Fibroblast of lung (primary cell): ENCODE results near the gene ABHD6. TPM values are rescaled to one million over a fixed set of nuclear protein-coding genes. Genes with fewer than 3 reads are reported as not detected.

Experiments
- DNase-seq, 2 donors: peaks; one replicate each; pipeline versions ENCODE4 v3.0.0 to v3.0.0-alpha.2; 2010; ENCODE audit warnings: low read depth in 2 of 2
- H2AFZ ChIP-seq: 2 replicates; pipeline ENCODE4 v1.5.1; 2012; ENCODE audit warnings: low read length, control low read depth, inconsistent platforms
- H3K27ac ChIP-seq: 2 replicates; pipeline ENCODE4 v1.5.1; 2011; ENCODE audit warnings: low read length, control low read depth; ENCODE audit not compliant: insufficient read depth
- H3K27me3 ChIP-seq: 2 replicates; pipeline ENCODE4 v1.5.1; 2011; ENCODE audit warnings: mild to moderate bottlenecking, low read length; ENCODE audit not compliant: control insufficient read depth, insufficient read depth
- H3K36me3 ChIP-seq: 2 replicates; pipeline ENCODE4 v1.5.1; 2011; ENCODE audit warnings: low read length; ENCODE audit not compliant: control insufficient read depth, insufficient read depth
- H3K4me1 ChIP-seq: 2 replicates; pipeline ENCODE4 v1.5.1; 2011; ENCODE audit warnings: low read length; ENCODE audit not compliant: control insufficient read depth, insufficient read depth; ENCODE audit errors: extremely low read depth
- H3K4me2 ChIP-seq: 2 replicates; pipeline ENCODE4 v1.5.1; 2011; ENCODE audit warnings: low read length, control low read depth; ENCODE audit not compliant: insufficient read depth; ENCODE audit errors: extremely low read depth
- H3K4me3 ChIP-seq, 4 experiments: fragments of 200-600 bp in 1 of 4; sonication (generic) in 1 of 4; replicated peaks in 1 of 4; 2 replicates each; pipeline ENCODE4 v1.5.1; 2011 to 2016; ENCODE audit warnings: low read length in 4 of 4, low read depth in 3 of 4, mild to moderate bottlenecking in 3 of 4, control low read depth in 2 of 4, inconsistent platforms in 1 of 4, mixed read lengths in 1 of 4; ENCODE audit not compliant: insufficient read depth in 1 of 4; ENCODE audit errors: control extremely low read depth in 1 of 4
- H3K79me2 ChIP-seq: 2 replicates; pipeline ENCODE4 v1.5.1; 2012; ENCODE audit warnings: mild to moderate bottlenecking, low read length, inconsistent platforms; ENCODE audit not compliant: control insufficient read depth, insufficient read depth
- H3K9ac ChIP-seq: 2 replicates; pipeline ENCODE4 v1.5.1; 2011; ENCODE audit warnings: mild to moderate bottlenecking, low read length, control low read depth; ENCODE audit not compliant: insufficient read depth
- H3K9me3 ChIP-seq: 2 replicates; pipeline ENCODE4 v1.5.1; 2012; ENCODE audit warnings: low read depth, low read length; ENCODE audit not compliant: control insufficient read depth, insufficient read depth
- H4K20me1 ChIP-seq: 2 replicates; pipeline ENCODE4 v1.5.1; 2011; ENCODE audit warnings: low read length; ENCODE audit not compliant: control insufficient read depth, insufficient read depth; ENCODE audit errors: extremely low read depth
- EZH2 ChIP-seq: IDR thresholded peaks from 2 replicates; pipeline ENCODE4 v1.5.1; 2012; ENCODE audit warnings: low read length, control low read depth, mild to moderate bottlenecking; ENCODE audit errors: missing control alignments
- polyA plus RNA-seq, 2 donors: library from polyadenylated mRNA; depleted of rRNA in 1 of 2; stranded (reverse) in 1 of 2; unstranded in 1 of 2; fragments of >200 nt; gene quantifications; 2 replicates each; pipeline ENCODE4 v1.2.1, GENCODE V29; 2011 to 2012; ENCODE audit warnings: missing spikeins in 1 of 2
- total RNA-seq: library from RNA; depleted of rRNA; stranded (reverse); fragments of >200 nt; gene quantifications from 2 replicates; pipeline ENCODE4 v1.2.1, GENCODE V29; 2014
- TF ChIP-seq, protein P1 (sequence below), 2 donors: IDR thresholded peaks in 1 of 2; conservative IDR thresholded peaks in 1 of 2; 1 replicate in 1 of 2; 2 replicates in 1 of 2; pipeline ENCODE4 v1.5.1; 2011 to 2012; ENCODE audit warnings: low read length in 2 of 2, control low read depth in 1 of 2, inconsistent platforms in 1 of 2, low read depth in 1 of 2, mild to moderate bottlenecking in 1 of 2

ABHD6 gene
- total and polyA plus RNA-seq, 2 donors (not counting 1 experiment from before 2014, with no cell fraction given): 7.3 to 13.5 TPM

DNA sequence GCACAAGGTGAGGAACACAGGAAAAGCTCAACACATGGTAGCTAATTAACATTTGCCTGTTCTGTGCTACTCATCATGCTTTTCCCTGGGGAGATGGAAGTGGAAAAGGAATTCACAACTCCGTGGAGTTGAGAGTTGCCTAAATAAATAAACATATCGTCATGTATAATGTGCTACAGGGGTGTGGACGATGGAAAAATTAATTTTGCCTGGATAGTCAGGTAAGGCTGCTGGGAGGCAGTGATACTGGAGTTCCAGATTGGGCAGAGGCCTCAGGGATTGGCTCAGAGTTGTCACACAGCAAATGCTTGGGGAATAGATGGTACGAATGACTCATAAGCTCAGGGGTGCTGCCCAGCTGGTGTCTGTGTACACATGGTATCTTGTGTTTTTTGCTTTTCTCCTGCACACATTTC, 3.1 kb upstream of the ABHD6 start:
- H3K27ac ChIP-seq: no peak overlapping the region
- no peak overlapping the region for H3K4me3 ChIP-seq
- H4K20me1 ChIP-seq: no peaks in the 10 kb centered on the region
- H3K4me1 ChIP-seq: peaks cover 8% of the 10 kb centered on the region
- H3K4me2 ChIP-seq: no peak overlapping the region
- peaks cover 6% of the 10 kb centered on the region for H3K27me3 ChIP-seq
- no peak for TF ChIP-seq EZH2
- TF ChIP-seq, protein P1, sequence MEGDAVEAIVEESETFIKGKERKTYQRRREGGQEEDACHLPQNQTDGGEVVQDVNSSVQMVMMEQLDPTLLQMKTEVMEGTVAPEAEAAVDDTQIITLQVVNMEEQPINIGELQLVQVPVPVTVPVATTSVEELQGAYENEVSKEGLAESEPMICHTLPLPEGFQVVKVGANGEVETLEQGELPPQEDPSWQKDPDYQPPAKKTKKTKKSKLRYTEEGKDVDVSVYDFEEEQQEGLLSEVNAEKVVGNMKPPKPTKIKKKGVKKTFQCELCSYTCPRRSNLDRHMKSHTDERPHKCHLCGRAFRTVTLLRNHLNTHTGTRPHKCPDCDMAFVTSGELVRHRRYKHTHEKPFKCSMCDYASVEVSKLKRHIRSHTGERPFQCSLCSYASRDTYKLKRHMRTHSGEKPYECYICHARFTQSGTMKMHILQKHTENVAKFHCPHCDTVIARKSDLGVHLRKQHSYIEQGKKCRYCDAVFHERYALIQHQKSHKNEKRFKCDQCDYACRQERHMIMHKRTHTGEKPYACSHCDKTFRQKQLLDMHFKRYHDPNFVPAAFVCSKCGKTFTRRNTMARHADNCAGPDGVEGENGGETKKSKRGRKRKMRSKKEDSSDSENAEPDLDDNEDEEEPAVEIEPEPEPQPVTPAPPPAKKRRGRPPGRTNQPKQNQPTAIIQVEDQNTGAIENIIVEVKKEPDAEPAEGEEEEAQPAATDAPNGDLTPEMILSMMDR (conservative IDR thresholded peaks at IDR 0.05 in 1 of 2, IDR thresholded peaks at IDR 0.05 in 1 of 2; ENCODE audit: low read depth in 1 of 2, low read length in 2 of 2): no peak
- no peak overlapping the region for H2AFZ ChIP-seq
- peaks cover 2% of the 10 kb centered on the region for H3K79me2 ChIP-seq
- DNase-seq: peak; percentile 42 to 45
- no peaks in the 10 kb centered on the region for H3K36me3 ChIP-seq
- no peak overlapping the region for H3K9ac ChIP-seq
- no peaks in the 10 kb centered on the region for H3K9me3 ChIP-seq

DNA sequence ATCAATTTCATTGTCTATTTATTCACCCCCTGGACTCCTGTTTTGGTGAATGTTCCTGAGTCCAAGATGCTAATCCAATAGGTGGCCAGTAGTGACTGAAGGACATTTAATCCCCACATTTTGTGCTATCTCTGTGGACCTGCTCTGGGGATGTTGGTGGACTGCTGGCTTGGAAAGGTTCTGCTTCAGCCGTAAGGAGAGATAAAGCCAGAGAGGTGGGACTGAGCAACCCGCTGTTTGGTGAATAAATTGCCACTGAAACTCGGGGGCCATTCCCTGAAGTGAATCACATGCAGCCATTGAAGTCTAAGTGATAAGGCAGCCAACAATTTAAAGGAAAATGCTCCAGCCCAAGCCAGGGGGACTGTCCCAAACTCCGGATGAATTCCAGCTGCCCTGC, 1.6 kb upstream of the ABHD6 start:
- no peak overlapping the region for H3K27ac ChIP-seq
- TF ChIP-seq, protein P1 (conservative IDR thresholded peaks at IDR 0.05 in 1 of 2, IDR thresholded peaks at IDR 0.05 in 1 of 2; ENCODE audit: low read depth in 1 of 2, low read length in 2 of 2): no peak
- TF ChIP-seq EZH2: no peak
- H3K36me3 ChIP-seq: no peaks in the 10 kb centered on the region
- H3K4me3 ChIP-seq: no peak overlapping the region
- peaks cover 8% of the 10 kb centered on the region for H3K4me1 ChIP-seq
- H3K9me3 ChIP-seq: no peaks in the 10 kb centered on the region
- H3K79me2 ChIP-seq: peaks cover 2% of the 10 kb centered on the region
- H4K20me1 ChIP-seq: no peaks in the 10 kb centered on the region
- no peak overlapping the region for H2AFZ ChIP-seq
- DNase-seq: no peak
- H3K9ac ChIP-seq: no peak overlapping the region
- no peak overlapping the region for H3K4me2 ChIP-seq
- peaks cover 4% of the 10 kb centered on the region for H3K27me3 ChIP-seq

DNA sequence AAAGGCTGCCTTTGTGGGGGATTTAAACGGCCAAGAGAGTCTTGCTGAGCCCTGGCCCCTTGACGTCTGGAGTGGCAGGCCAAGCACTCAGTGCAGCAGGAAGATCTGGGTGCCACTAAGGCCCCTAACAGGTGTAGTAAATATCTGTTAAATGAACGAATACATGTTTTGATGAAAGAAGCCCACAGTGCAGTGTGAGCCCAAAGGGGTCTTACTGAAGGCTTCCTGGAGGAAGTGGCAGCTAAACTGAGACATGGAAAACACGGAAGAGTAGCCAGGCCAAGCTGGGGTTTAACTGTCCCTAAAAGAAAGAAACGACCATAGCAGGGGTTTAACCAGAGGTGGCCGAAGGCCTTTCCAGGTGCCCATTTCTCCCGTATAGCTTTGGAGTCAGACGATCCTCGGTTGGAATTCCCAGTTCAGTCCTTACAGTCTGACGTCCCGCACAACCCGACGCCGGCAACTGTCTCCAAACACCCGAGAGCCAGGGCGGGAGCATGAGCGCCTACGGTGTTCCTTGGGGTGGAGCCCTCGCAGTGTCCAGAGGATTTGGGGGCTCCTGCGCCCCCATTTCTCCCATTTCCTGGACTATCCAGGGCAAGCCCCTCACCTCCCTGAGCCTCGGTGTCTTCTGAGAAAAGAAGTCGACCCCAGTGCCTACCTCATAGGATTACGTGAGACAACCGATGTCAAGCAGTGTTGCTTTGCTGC, 910 bp upstream of the ABHD6 start:
- Histone ChIP-seq H3K27me3 (peaks cover 4% of the 10 kb centered on the region), H3K9me3 (no peaks in the 10 kb centered on the region), H3K36me3 (no peaks in the 10 kb centered on the region), H4K20me1 (no peaks in the 10 kb centered on the region), H2AFZ (peak overlapping the region; percentile 96), H3K9ac (no peak overlapping the region), H3K4me1 (peaks cover 8% of the 10 kb centered on the region), H3K4me3 (peak overlapping the region; percentile 69 to 92 (median 90)), H3K79me2 (peaks cover 2% of the 10 kb centered on the region), H3K27ac (peak overlapping the region; percentile 14), H3K4me2 (peak overlapping the region; percentile 86)
- DNase-seq: no peak
- TF ChIP-seq, protein P1 (conservative IDR thresholded peaks at IDR 0.05 in 1 of 2, IDR thresholded peaks at IDR 0.05 in 1 of 2; ENCODE audit: low read depth in 1 of 2, low read length in 2 of 2): no peak
- TF ChIP-seq EZH2: no peak
